Activated T-cell treated with anti-CD3 and anti-CD28 coated beads, Interleukin-2, amount 50 U/mL, for 24 hours (primary cell): ENCODE measurements around the gene FAM216A.
"Not testable (repeated sequence)": the region's sequence is repeated elsewhere in the genome, so short reads cannot be mapped to it uniquely, and the experiment has no call there.

Experiments
- DNase-seq: peaks from one replicate; pipeline ENCODE4 v3.0.0-alpha.2; 2020
- H3K27ac Mint-ChIP-seq: 2 replicates; pipeline ENCODE4 v1.8.0; 2020; ENCODE audit warnings: mild to moderate bottlenecking, mixed read lengths
- H3K27me3 Mint-ChIP-seq: 2 replicates; pipeline ENCODE4 v1.8.0; 2020; ENCODE audit warnings: mixed read lengths
- H3K36me3 Mint-ChIP-seq: 2 replicates; pipeline ENCODE4 v1.8.0; 2020; ENCODE audit warnings: low read depth, mixed read lengths
- H3K4me1 Mint-ChIP-seq: 2 replicates; pipeline ENCODE4 v1.8.0; 2020; ENCODE audit warnings: low read depth, mixed read lengths
- H3K4me3 Mint-ChIP-seq: 2 replicates; pipeline ENCODE4 v1.8.0; 2020; ENCODE audit warnings: mild to moderate bottlenecking, moderate library complexity, mixed read lengths
- H3K9me3 Mint-ChIP-seq: 2 replicates; pipeline ENCODE4 v1.8.0; 2020; ENCODE audit warnings: mixed read lengths

Gene FAM216A, protein sequence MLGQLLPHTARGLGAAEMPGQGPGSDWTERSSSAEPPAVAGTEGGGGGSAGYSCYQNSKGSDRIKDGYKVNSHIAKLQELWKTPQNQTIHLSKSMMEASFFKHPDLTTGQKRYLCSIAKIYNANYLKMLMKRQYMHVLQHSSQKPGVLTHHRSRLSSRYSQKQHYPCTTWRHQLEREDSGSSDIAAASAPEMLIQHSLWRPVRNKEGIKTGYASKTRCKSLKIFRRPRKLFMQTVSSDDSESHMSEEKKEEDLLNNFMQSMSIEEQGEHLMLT

DNA sequence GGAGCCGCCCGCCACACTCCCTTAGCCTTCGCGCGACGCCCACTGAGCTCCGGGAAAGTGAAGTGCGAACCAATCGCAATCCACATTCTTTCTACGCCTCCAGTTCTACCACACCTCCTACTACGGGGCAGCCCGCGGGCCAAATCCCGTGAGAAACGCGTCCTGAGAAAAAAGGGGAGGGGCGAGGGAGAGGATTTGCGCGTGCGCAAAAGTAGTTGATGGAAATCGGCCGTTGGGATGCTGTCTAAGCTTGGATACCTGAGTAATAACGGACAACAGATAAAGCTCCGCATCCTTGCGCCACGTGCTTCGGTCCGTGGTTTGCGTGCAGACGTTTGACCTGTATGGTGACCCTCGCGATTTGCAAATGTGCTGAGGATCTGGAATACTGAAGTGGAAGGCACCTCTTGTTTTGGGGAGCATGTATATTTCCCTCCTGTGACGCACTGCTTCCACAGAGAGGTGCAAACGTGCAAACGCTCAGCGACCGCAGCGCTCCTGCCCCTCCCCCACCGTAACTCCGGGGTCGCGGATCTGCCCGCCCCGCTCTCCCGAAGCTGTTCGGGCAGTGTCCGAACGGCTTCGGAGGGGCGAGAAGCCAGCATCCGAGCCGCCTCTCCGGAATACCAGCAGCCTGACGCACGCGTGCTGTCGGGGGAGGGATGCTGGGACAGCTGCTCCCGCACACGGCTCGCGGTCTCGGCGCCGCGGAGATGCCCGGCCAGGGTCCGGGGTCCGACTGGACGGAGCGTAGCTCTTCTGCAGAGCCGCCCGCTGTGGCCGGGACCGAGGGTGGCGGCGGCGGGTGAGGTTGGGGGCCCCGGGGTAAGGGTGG, at the start of gene FAM216A, which contains the start of gene GPN3:
Gene FAM216A, plus strand, starts transcription at position 632 of the 835 bp plus-strand sequence. Its CDS starts 31 bp downstream, at position 663.
Gene GPN3, minus strand, starts transcription at position 44 of the 835 bp plus-strand sequence. CDS start 54 bp downstream, outside the sequence.
- Mint-ChIP-seq H3K4me1 (peaks cover 46% of the 10 kb centered on the region), H3K36me3 (peaks cover 66% of the 10 kb centered on the region)
- DNase-seq, result peak; percentile 95

DNA sequence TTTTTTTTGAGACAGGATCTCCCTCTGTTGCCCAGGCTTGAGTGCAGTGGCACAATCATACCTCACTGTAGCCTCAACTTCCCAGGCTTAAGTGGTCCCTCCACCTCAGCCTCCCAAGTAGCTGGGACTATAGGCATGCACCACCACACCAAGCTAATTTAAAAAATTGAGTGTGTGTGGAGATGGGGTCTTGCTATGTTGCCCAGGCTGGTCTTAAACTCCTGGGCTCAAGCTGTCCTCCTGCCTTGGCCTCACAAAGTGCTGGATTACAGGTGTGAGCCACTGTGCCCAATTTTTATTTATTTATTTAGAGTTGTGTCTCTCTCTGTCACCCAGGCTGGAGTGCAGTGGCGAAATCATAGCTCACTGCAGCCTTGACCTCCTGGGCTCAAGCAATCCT, 48.0 kb upstream of the FAM216A start:
- not testable (repeated sequence) for H3K36me3 Mint-ChIP-seq, H3K27me3 Mint-ChIP-seq, H3K4me3 Mint-ChIP-seq, H3K27ac Mint-ChIP-seq, H3K4me1 Mint-ChIP-seq, DNase-seq, H3K9me3 Mint-ChIP-seq

More for the DNA sequence above, at the start of gene FAM216A, which contains the start of gene GPN3:
- no peaks in the 10 kb centered on the region for H3K27me3 Mint-ChIP-seq
- H3K4me3 Mint-ChIP-seq, result peak within 1 kb of the TSS; percentile 94
- H3K27ac Mint-ChIP-seq, result peak within 1 kb of the TSS; percentile 96
- no peaks in the 10 kb centered on the region for H3K9me3 Mint-ChIP-seq

DNA sequence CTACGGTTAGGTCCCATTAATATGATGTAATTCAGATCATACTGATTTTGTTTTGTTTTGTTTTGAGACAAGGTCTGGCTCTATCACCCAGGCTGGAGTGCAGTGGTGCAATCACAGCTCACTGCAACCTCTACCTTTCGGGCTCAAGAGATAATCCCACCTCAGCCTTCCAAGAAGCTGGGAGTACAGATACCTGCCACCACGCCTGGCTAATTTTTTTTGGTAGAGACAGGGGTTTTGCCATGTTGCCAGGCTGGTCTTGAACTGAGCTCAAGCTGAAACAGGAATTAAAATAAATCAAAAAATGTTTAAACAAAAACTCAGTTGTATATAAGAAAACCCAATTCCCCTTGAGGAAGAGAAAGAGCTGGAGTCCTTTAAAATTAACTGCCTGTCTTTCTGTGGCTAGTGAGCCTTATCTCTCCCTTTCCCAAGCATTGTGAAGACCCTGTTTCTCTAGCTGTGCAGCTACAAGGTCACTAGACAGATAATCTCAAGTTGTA, 47.4 kb upstream of the FAM216A start:
- DNase-seq, result no peak
- no peak overlapping the region for H3K4me3 Mint-ChIP-seq
- no peak overlapping the region for H3K27ac Mint-ChIP-seq

DNA sequence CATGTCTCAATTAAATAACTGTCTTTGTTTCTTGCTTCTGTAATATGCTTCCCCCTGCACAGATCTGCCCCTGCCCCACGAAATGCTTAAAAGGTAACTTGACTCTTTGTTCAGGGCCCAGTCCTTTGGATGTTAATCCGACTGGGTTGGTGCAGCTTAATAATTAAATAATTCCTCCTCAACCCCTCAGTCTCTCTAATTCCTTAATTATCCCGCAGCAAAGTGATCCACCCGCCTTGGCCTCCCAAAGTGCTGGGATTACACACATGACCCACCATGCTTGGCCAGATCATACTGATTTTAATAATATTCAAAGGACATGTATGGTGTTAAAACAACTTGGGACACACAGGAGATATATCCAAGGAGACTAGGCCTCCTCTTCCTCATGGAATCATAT, 46.9 kb upstream of the FAM216A start:
- peaks cover 2% of the 10 kb centered on the region for H3K27me3 Mint-ChIP-seq
- H3K36me3 Mint-ChIP-seq, result no peaks in the 10 kb centered on the region
- H3K4me1 Mint-ChIP-seq, result no peaks in the 10 kb centered on the region
- no peak overlapping the region for H3K4me3 Mint-ChIP-seq
- no peak overlapping the region for H3K27ac Mint-ChIP-seq
- H3K9me3 Mint-ChIP-seq, result no peaks in the 10 kb centered on the region
- no peak for DNase-seq

More for the DNA sequence above, 47.4 kb upstream of the FAM216A start:
- H3K4me1 Mint-ChIP-seq, result no peaks in the 10 kb centered on the region
- no peaks in the 10 kb centered on the region for H3K9me3 Mint-ChIP-seq
- H3K36me3 Mint-ChIP-seq, result no peaks in the 10 kb centered on the region
- H3K27me3 Mint-ChIP-seq, result peaks cover 2% of the 10 kb centered on the region

DNA sequence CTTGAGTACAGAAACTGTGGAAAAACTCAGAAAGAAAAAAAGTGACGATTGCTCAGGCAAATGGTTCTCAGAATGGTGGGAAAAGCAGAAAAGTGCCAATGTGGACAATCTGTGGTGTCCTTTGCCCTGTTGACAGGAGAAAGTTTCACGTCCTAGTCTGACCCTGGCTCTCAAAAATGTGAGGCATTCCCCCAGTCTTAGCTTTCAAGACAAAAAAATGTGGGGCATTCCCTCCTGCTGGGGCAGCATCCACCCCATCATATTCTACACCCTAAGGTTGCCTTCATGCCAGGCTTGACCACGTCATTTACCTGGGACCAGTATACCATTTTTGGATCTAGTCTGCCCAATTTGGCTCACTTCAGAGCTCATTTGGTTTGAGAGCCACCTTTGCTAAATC, 44.4 kb upstream of the FAM216A start:
- Mint-ChIP-seq H3K27ac (no peak overlapping the region), H3K4me1 (no peaks in the 10 kb centered on the region), H3K4me3 (no peak overlapping the region), H3K9me3 (no peaks in the 10 kb centered on the region), H3K36me3 (no peaks in the 10 kb centered on the region), H3K27me3 (peaks cover 2% of the 10 kb centered on the region)
- no peak for DNase-seq

DNA sequence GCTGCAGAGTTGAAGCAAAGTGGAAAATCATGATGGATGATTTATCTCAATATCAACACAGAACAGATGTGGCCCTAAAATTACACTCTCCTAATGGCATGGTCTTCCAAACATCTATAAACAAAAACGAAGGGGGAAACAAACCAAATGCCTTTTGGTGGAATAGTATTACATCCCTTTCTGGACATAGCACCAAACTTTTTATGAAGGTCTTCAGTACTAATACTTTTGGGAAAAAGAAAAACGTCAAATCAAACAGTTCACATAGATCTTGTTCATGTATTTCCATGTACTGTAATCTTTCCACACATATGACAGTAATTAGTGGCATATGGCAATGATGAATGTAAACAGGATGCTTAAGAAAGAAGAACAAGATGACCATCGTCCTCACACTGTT, 42.2 kb upstream of the FAM216A start:
- no peak for DNase-seq
- H3K4me3 Mint-ChIP-seq, result no peak overlapping the region
- no peak overlapping the region for H3K27ac Mint-ChIP-seq
- peaks cover 2% of the 10 kb centered on the region for H3K4me1 Mint-ChIP-seq
- H3K36me3 Mint-ChIP-seq, result peaks cover under 1% of the 10 kb centered on the region
- no peaks in the 10 kb centered on the region for H3K27me3 Mint-ChIP-seq
- no peaks in the 10 kb centered on the region for H3K9me3 Mint-ChIP-seq

DNA sequence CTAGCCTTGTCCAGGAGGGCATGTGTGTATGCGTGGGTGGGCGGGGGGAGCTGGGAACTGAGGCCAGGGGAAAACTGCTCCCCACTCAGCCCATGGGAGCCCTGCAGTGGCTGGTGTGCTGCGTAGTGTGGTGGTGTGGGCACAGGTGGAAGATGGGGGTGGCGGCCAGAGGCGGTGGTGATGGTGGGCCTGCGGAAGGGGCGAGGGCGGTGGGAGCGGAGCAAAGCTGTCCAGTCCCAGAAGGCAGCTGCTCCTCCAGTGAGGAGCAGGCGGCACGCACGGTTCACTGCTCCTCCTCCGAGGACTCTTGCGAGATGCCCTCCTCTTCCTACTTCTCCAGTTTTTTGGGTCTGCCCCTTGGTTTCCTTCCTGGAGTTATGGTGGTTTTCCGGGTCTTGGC, 39.0 kb upstream of the FAM216A start:
- not testable (repeated sequence) for H3K27me3 Mint-ChIP-seq, H3K36me3 Mint-ChIP-seq, H3K4me3 Mint-ChIP-seq, H3K27ac Mint-ChIP-seq, H3K9me3 Mint-ChIP-seq, DNase-seq, H3K4me1 Mint-ChIP-seq

DNA sequence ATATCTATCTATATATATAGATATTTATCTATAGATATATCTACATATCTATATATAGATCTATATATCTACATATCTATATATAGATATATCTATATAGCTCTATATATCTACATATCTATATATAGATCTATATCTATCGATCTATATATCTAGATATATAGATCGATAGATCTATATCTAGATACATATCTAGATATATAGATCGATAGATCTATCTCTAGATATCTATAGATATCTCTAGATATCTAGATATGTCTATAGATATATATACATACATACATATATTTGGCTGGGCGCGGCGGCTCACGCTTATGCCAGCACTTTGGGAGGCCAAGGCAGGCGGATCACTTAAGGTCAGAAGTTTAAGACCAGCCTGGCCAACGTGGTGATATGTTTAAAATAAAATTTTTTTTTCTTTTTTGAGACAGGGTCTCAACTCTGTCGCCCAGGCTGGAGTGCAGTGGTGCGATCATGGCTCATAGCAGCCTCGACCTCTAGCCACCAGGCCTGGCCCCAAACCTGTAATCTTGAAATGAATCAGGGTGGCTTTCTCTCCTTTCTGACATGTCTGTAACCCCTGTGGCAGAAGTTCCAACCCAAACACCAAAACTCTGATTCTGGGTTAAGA, 36.6 kb upstream of the FAM216A start:
- H3K36me3 Mint-ChIP-seq, result peaks cover 30% of the 10 kb centered on the region
- no peaks in the 10 kb centered on the region for H3K9me3 Mint-ChIP-seq
- H3K4me3 Mint-ChIP-seq, result no peak overlapping the region
- H3K27me3 Mint-ChIP-seq, result no peaks in the 10 kb centered on the region
- peak overlapping the region; percentile 64 for H3K27ac Mint-ChIP-seq
- DNase-seq, result no peak
- H3K4me1 Mint-ChIP-seq, result peaks cover 9% of the 10 kb centered on the region

DNA sequence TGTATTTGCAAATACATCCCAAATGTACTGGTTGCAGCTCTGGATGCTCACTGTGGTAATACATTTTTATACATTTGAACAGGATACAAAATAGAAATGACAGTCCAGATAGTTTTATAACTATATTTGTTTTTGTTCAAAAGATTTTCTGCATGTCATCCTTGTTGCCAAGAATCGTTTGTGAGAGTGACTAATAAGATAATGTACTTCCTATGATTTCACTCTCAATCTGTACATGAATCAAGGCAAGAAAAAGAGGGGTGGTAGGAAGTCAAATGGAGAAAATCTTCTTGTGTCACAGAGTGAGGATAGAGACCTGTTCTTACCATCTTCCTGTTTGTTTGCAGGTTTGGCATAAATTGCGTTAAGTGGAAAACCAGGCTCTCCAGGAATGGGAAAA, 32.4 kb upstream of the FAM216A start:
- no peaks in the 10 kb centered on the region for H3K9me3 Mint-ChIP-seq
- no peak overlapping the region for H3K4me3 Mint-ChIP-seq
- no peak for DNase-seq
- peaks cover 69% of the 10 kb centered on the region for H3K36me3 Mint-ChIP-seq
- H3K27ac Mint-ChIP-seq, result peak overlapping the region; percentile 80
- peaks cover 10% of the 10 kb centered on the region for H3K4me1 Mint-ChIP-seq
- no peaks in the 10 kb centered on the region for H3K27me3 Mint-ChIP-seq

DNA sequence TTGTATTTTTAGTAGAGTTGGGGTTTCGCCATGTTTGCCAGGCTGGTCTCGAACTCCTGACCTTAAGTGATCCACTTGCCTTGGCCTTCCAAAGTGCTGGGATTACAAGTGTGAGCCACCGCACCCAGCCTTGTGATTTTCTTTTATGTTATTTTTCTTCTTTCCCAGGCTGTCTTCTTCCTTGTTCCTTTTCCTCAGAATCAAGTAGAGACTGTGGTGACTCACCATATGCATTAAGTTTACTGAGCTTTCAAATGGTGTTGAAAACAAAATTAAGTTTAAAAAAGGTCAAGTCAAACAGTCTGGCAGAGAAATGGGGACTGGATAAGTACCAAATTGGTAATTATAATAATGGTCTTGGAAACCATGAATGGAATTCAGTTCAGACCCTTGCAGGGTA, 24.2 kb upstream of the FAM216A start:
- no peak for DNase-seq
- no peak overlapping the region for H3K4me3 Mint-ChIP-seq
- H3K27me3 Mint-ChIP-seq, result no peaks in the 10 kb centered on the region
- H3K9me3 Mint-ChIP-seq, result no peaks in the 10 kb centered on the region
- peaks cover 34% of the 10 kb centered on the region for H3K4me1 Mint-ChIP-seq
- peak overlapping the region; percentile 83 for H3K27ac Mint-ChIP-seq
- peaks cover 86% of the 10 kb centered on the region for H3K36me3 Mint-ChIP-seq

DNA sequence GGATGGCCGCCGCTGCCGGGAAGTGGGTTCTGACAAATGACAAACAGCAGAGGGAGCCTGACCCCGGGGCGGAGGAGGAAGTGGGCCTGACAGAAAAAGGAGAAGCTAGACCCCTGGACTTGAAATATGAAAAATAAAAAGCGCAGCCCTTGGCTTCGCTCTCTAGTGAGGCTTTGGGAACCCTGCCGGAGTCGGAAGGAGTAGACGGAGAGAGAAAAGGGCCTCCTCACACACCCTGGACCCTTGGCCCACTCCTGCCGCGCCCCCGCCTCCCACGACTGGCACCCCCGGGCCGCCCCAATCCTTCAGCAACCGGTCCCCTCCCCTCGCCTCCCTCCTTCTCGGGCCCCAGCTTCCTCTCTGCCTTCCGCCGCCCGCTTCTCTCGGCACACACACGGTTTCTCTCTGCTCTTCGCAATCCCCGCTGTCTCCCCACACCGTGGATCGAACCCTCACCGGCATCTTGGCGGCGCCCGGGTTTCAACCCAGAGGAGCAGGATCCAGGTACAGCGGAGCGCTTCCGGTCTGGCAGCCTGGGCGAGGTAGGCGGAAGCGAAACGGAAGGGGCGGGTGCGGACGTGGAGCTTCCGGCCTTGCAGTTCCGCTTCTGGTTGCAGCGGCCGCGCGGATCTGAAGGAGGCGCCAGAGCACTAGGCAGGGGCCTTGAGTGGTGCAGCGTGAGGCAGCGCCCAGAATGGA, 18.7 kb upstream of the FAM216A start, which contains the start of gene ARPC3:
Gene ARPC3, minus strand, starts transcription at position 539 of the 699 bp plus-strand sequence. Its CDS starts 77 bp downstream, at position 462.
- Mint-ChIP-seq H3K27me3 (no peaks in the 10 kb centered on the region), H3K4me3 (peak within 1 kb of the TSS; percentile 100), H3K27ac (peak within 1 kb of the TSS; percentile 100), H3K4me1 (peaks cover 39% of the 10 kb centered on the region), H3K36me3 (peaks cover 82% of the 10 kb centered on the region), H3K9me3 (no peaks in the 10 kb centered on the region)
- DNase-seq, result peak; percentile 95

DNA sequence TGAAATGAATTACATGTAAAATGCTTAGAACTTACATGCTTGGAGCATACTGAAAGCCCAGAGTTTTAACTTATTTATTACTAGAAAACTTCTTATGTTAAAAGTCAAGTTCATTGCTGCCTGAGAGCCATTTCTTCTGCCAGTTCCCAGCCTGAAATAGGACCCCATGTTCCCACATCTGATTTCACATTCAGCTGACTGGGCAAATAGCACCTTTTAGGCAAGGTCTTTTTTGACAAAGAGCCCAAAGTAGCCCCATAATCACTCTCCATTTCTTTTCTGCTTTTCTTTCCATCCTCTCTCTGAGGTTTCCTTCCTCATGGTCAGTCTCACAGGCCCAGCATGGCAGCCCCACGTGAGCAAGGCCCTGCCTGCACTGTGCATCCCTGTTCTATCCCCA, 17.4 kb upstream of the FAM216A start:
- Mint-ChIP-seq H3K9me3 (no peaks in the 10 kb centered on the region), H3K4me1 (peaks cover 34% of the 10 kb centered on the region), H3K27me3 (no peaks in the 10 kb centered on the region), H3K36me3 (peaks cover 84% of the 10 kb centered on the region), H3K27ac (peak overlapping the region; percentile 100), H3K4me3 (peak overlapping the region; percentile 21)
- no peak for DNase-seq

DNA sequence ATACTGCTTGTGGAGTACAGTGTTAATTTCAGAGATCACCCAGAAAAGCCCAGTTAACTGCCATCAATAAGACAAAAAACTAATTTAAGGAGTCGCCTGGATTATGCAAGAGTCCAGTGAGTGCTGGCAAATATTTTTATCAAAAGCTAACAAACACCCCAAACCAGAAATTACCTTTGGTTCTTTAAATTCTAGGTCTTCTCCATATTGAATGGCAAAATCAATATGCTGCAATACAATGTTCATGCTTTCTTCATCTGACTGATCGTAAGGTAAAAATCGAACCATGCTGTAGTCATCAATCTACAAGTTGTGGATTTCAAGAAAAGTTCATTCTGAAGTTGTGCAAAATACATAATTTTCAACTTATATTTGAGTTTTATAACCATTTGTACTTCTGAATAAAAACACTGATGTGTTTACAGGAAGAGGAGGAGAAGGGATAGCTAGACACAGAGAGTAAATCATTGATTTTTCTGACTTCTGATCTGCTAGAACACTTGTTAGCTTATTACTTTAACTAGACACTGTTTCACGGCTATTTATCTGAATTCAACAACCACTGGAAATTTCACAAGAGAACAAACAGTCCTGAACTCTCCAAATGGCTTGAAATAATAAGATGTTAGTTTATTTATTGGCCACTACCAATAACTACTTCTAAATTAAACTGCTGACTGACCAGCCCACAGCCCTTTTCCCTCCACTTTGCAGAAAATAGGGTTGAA, 14.9 kb upstream of the FAM216A start:
- peaks cover 80% of the 10 kb centered on the region for H3K36me3 Mint-ChIP-seq
- H3K4me3 Mint-ChIP-seq, result no peak overlapping the region
- H3K9me3 Mint-ChIP-seq, result no peaks in the 10 kb centered on the region
- peaks cover 15% of the 10 kb centered on the region for H3K4me1 Mint-ChIP-seq
- no peak overlapping the region for H3K27ac Mint-ChIP-seq
- no peaks in the 10 kb centered on the region for H3K27me3 Mint-ChIP-seq
- no peak for DNase-seq
